GM18870 (cell line): ENCODE results near the gene RBMS3.

ENCODE experiments used
- ATAC-seq: cut with Tn5 transposase; IDR thresholded peaks from one replicate; pipeline ENCODE4 v1.9.1; 2021; ENCODE audit warnings: moderate library complexity; ENCODE audit not compliant: unreplicated experiment

The RBMS3 gene

GRCh38 chr3:29606416-29606815 is 325.5 kb downstream of the RBMS3 start:
- no peak for ATAC-seq

- no peak for ATAC-seq
These were observed 327.8 kb downstream of the RBMS3 start for GRCh38 chr3:29608414-29609327.

GRCh38 chr3:29609328-29609811 is 328.5 kb downstream of the RBMS3 start:
- ATAC-seq: no peak

GRCh38 chr3:29610781-29611180 is 329.9 kb downstream of the RBMS3 start:
- no peak for ATAC-seq

- ATAC-seq: no peak
These were observed 330.4 kb downstream of the RBMS3 start for GRCh38 chr3:29611252-29611651.

- no peak for ATAC-seq
These were observed 331.7 kb downstream of the RBMS3 start for GRCh38 chr3:29612536-29612935.

GRCh38 chr3:29614954-29615353 is 334.1 kb downstream of the RBMS3 start:
- ATAC-seq: no peak

GRCh38 chr3:29618395-29619282 is 337.8 kb downstream of the RBMS3 start:
- no peak for ATAC-seq

GRCh38 chr3:29619676-29620075 is 338.8 kb downstream of the RBMS3 start:
- ATAC-seq: no peak

- no peak for ATAC-seq
These were observed 346.6 kb downstream of the RBMS3 start for GRCh38 chr3:29627136-29628117.

GRCh38 chr3:29628795-29629194 is 347.9 kb downstream of the RBMS3 start:
- no peak for ATAC-seq

- ATAC-seq: no peak
These were observed 355.0 kb downstream of the RBMS3 start for GRCh38 chr3:29635888-29636287.

- no peak for ATAC-seq
These were observed 356.2 kb downstream of the RBMS3 start for GRCh38 chr3:29637068-29637467.

GRCh38 chr3:29639578-29640290 is 358.9 kb downstream of the RBMS3 start:
- ATAC-seq: no peak

- ATAC-seq: no peak
These were observed 361.6 kb downstream of the RBMS3 start for GRCh38 chr3:29642393-29643033.

GRCh38 chr3:29643034-29643425 is 362.2 kb downstream of the RBMS3 start:
- ATAC-seq: no peak

GRCh38 chr3:29644261-29644660 is 363.4 kb downstream of the RBMS3 start:
- ATAC-seq: no peak

GRCh38 chr3:29644956-29645636 is 364.2 kb downstream of the RBMS3 start:
- no peak for ATAC-seq

- no peak for ATAC-seq
These were observed 365.2 kb downstream of the RBMS3 start for GRCh38 chr3:29646043-29646442.
